ENCODE results near the gene EPB41L4A.

DNA sequence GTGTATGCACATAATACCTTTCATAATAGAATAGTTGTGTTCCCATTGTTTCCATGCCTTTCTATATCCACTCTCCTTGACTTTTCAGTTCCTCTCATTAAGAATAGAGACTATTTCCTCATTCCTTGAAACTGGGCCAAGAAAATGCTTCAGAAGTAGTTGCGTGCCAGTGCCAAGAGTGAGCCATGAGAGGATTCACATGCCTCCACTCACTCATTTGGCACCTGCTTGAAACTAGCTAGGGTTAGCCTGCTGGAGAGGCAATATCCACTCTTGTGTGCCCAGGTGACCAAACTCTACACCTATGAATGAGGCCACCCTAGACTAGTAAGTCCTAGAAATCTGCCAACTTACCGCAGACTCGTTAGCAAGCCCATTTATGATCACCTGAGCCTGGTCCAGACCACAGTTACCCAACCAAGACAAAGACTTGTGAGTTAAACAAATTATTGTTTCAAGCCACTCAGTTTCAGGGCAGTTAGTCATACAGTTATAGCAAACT, 276.3 kb downstream of the EPB41L4A start:
- no peak for TF ChIP-seq POLR2A (IDR thresholded peaks at IDR 0.05)
- TF ChIP-seq, protein P1, sequence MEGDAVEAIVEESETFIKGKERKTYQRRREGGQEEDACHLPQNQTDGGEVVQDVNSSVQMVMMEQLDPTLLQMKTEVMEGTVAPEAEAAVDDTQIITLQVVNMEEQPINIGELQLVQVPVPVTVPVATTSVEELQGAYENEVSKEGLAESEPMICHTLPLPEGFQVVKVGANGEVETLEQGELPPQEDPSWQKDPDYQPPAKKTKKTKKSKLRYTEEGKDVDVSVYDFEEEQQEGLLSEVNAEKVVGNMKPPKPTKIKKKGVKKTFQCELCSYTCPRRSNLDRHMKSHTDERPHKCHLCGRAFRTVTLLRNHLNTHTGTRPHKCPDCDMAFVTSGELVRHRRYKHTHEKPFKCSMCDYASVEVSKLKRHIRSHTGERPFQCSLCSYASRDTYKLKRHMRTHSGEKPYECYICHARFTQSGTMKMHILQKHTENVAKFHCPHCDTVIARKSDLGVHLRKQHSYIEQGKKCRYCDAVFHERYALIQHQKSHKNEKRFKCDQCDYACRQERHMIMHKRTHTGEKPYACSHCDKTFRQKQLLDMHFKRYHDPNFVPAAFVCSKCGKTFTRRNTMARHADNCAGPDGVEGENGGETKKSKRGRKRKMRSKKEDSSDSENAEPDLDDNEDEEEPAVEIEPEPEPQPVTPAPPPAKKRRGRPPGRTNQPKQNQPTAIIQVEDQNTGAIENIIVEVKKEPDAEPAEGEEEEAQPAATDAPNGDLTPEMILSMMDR (IDR thresholded peaks at IDR 0.05): no peak

All from body of pancreas (tissue), 4 donors.